Measurements from ENCODE around the gene ZNF331.

ZNF331 gene

DNA sequence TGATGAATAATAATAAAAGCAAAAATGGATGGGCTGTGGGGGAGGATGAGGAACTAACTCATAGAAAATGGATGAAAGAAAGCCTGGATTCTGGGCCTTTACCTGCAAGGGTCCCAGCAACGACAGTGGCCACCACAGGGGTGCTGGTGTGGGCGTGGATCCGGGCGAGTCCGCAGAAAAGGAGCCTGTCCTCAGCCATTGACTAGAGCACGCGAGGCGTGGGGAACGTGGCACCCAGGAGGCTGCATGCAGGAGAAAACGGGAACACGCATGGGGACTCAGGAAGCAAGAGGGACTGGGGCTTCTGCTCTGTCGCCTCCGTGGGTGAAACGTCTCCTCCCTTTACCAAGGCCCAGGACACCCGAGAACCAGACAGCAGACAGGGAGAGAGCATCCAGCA lies 68.1 kb downstream of the ZNF331 start:
- TF ChIP-seq CREB1 (IDR thresholded peaks at IDR 0.05; ENCODE audit: low read depth): no peak
- no peak for TF ChIP-seq NFIC (IDR thresholded peaks at IDR 0.05)
- no peak for TF ChIP-seq TCF12 (IDR thresholded peaks at IDR 0.05; ENCODE audit: low read depth)
- TF ChIP-seq, protein P1, sequence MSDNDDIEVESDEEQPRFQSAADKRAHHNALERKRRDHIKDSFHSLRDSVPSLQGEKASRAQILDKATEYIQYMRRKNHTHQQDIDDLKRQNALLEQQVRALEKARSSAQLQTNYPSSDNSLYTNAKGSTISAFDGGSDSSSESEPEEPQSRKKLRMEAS (IDR thresholded peaks at IDR 0.05): no peak
- no peak for TF ChIP-seq ZBTB7A (IDR thresholded peaks at IDR 0.05; ENCODE audit: low read depth)
- TF ChIP-seq FOXM1 (IDR thresholded peaks at IDR 0.05; ENCODE audit: borderline replicate concordance, low read depth): no peak
- TF ChIP-seq TEAD4 (IDR thresholded peaks at IDR 0.05): no peak
- TF ChIP-seq, protein P2, sequence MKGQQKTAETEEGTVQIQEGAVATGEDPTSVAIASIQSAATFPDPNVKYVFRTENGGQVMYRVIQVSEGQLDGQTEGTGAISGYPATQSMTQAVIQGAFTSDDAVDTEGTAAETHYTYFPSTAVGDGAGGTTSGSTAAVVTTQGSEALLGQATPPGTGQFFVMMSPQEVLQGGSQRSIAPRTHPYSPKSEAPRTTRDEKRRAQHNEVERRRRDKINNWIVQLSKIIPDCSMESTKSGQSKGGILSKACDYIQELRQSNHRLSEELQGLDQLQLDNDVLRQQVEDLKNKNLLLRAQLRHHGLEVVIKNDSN (IDR thresholded peaks at IDR 0.05): no peak
- TF ChIP-seq TAF1 (IDR thresholded peaks at IDR 0.05; ENCODE audit: low read depth): no peak
- no peak for TF ChIP-seq EP300 (IDR thresholded peaks at IDR 0.05; ENCODE audit: borderline replicate concordance)
- TF ChIP-seq CEBPB (IDR thresholded peaks at IDR 0.05): no peak
- TF ChIP-seq, protein P3, sequence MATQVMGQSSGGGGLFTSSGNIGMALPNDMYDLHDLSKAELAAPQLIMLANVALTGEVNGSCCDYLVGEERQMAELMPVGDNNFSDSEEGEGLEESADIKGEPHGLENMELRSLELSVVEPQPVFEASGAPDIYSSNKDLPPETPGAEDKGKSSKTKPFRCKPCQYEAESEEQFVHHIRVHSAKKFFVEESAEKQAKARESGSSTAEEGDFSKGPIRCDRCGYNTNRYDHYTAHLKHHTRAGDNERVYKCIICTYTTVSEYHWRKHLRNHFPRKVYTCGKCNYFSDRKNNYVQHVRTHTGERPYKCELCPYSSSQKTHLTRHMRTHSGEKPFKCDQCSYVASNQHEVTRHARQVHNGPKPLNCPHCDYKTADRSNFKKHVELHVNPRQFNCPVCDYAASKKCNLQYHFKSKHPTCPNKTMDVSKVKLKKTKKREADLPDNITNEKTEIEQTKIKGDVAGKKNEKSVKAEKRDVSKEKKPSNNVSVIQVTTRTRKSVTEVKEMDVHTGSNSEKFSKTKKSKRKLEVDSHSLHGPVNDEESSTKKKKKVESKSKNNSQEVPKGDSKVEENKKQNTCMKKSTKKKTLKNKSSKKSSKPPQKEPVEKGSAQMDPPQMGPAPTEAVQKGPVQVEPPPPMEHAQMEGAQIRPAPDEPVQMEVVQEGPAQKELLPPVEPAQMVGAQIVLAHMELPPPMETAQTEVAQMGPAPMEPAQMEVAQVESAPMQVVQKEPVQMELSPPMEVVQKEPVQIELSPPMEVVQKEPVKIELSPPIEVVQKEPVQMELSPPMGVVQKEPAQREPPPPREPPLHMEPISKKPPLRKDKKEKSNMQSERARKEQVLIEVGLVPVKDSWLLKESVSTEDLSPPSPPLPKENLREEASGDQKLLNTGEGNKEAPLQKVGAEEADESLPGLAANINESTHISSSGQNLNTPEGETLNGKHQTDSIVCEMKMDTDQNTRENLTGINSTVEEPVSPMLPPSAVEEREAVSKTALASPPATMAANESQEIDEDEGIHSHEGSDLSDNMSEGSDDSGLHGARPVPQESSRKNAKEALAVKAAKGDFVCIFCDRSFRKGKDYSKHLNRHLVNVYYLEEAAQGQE (IDR thresholded peaks at IDR 0.05; ENCODE audit: low read depth): no peak
- TF ChIP-seq RAD21 (IDR thresholded peaks at IDR 0.05; ENCODE audit: low read depth): no peak
- TF ChIP-seq YY1 (IDR thresholded peaks at IDR 0.05; ENCODE audit: low read depth): no peak
- TF ChIP-seq EGR1 (IDR thresholded peaks at IDR 0.05): no peak

DNA sequence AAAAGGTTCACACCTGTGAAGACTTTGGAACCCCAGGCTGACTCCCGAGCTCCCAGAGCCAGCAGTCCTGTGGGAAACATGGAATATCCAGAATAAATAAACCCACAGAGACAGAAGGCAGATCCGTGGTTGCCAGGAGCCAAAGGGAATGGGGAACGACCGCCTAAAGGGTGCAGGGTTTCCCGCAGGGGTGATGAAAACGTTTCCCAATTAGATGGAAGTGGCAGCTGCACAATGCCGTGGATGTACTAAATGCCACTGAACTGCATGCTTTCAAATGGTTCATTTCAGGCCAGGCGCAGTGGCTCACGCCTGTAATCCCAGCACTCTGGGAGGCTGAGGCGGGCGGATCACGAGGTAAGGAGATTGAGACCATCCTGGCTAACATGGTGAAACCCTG lies 70.4 kb downstream of the ZNF331 start:
- TF ChIP-seq EP300 (IDR thresholded peaks at IDR 0.05; ENCODE audit: borderline replicate concordance): no peak
- no peak for TF ChIP-seq ZBTB7A (IDR thresholded peaks at IDR 0.05; ENCODE audit: low read depth)
- no peak for TF ChIP-seq RAD21 (IDR thresholded peaks at IDR 0.05; ENCODE audit: low read depth)
- no peak for TF ChIP-seq CEBPB (IDR thresholded peaks at IDR 0.05)
- TF ChIP-seq, protein P1 (IDR thresholded peaks at IDR 0.05): no peak
- TF ChIP-seq NFIC (IDR thresholded peaks at IDR 0.05): no peak
- no peak for TF ChIP-seq FOXM1 (IDR thresholded peaks at IDR 0.05; ENCODE audit: borderline replicate concordance, low read depth)
- TF ChIP-seq TCF12 (IDR thresholded peaks at IDR 0.05; ENCODE audit: low read depth): no peak
- TF ChIP-seq, protein P2 (IDR thresholded peaks at IDR 0.05): no peak
- no peak for TF ChIP-seq TEAD4 (IDR thresholded peaks at IDR 0.05)
- no peak for TF ChIP-seq CREB1 (IDR thresholded peaks at IDR 0.05; ENCODE audit: low read depth)
- TF ChIP-seq YY1 (IDR thresholded peaks at IDR 0.05; ENCODE audit: low read depth): no peak
- no peak for TF ChIP-seq TAF1 (IDR thresholded peaks at IDR 0.05; ENCODE audit: low read depth)
- TF ChIP-seq EGR1 (IDR thresholded peaks at IDR 0.05): no peak
- TF ChIP-seq, protein P3 (IDR thresholded peaks at IDR 0.05; ENCODE audit: low read depth): no peak

DNA sequence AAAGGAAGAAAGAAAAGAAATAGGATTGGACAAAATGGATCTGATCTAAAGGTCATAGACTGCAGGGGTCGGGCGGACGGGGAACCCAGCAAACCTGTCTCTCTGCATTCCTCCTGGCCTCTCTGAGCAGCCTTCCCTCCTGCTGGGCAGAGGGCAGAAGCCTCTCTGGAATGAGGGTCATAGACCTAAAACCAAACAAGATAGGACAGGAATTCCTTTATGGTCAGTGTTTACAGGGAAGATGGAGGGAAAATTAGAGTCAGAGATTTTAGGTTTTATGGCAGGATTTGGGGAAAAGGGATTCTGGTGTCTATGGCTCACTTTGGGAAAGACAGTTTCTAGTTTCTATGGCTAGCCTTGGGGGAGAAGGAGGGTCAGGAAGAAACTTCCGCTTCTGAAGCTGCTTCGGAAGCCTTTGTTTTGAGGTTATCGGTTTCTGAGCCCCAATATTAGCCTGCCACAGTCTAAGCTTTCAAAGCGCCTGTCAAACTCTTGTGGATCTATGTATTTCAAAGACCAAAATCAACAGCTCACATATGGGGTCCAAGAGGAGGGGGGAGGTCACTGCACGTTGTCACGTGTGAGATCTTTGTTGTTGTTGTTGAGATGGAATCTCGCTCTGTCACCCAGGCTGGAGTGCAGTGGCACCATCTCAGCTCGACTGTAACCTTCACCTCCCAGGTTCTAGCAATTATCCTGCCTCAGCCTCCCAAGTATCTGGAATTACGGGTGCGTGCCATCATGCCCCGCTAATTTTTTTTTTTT lies 75.0 kb downstream of the ZNF331 start:
- no peak for TF ChIP-seq NFIC (IDR thresholded peaks at IDR 0.05)
- TF ChIP-seq CREB1 (IDR thresholded peaks at IDR 0.05; ENCODE audit: low read depth): no peak
- TF ChIP-seq FOXM1 (IDR thresholded peaks at IDR 0.05; ENCODE audit: borderline replicate concordance, low read depth): no peak
- TF ChIP-seq, protein P2 (IDR thresholded peaks at IDR 0.05): no peak
- TF ChIP-seq, protein P1 (IDR thresholded peaks at IDR 0.05): no peak
- no peak for TF ChIP-seq EP300 (IDR thresholded peaks at IDR 0.05; ENCODE audit: borderline replicate concordance)
- peak; percentile 53; the same call in 1 of the 2 replicates for TF ChIP-seq TEAD4 (IDR thresholded peaks at IDR 0.05)

DNA sequence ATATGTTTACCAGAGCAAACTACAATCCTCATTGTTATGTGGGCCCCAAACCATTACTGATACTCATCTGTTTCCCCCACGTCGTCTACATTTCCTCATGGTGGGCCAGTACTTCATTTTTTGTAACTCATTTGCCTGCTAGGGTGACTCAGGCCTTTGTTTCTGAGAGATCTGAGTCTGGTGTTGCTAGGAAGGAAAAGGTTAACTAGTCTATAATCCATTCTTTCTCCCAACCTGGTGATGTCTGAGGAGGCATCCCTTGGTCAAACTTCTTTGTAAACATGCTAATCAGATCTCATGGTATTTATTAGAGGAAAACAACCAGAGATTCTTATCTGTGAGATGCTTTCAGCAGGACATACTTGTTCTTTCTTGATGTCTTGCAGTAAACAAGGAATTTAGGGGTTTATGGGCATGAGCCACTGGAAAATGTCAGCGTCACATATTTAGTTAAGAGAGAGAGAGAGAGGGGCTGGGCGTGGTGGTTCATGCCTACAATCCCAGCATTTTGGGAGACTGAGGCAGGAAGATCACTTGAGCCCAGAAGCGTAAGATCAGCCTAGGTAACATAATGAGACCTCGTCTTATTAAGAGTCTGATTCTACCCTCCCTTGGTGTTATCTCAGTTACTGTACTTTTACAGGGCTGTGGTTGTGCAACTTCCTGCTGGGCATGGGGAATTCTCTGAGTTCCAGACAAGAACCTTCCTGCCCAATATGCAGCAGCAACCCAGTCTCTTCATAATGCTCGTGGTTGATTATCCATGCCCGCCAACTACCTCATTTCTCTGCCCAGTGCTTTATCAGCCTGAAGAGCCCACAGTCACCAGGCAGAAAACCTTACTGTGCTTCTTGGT lies 84.2 kb downstream of the ZNF331 start:
- TF ChIP-seq, protein P1 (IDR thresholded peaks at IDR 0.05): no peak
- no peak for TF ChIP-seq TCF12 (IDR thresholded peaks at IDR 0.05; ENCODE audit: low read depth)
- TF ChIP-seq TEAD4 (IDR thresholded peaks at IDR 0.05): no peak
- TF ChIP-seq TAF1 (IDR thresholded peaks at IDR 0.05; ENCODE audit: low read depth): no peak
- no peak for TF ChIP-seq FOXM1 (IDR thresholded peaks at IDR 0.05; ENCODE audit: borderline replicate concordance, low read depth)
- no peak for TF ChIP-seq YY1 (IDR thresholded peaks at IDR 0.05; ENCODE audit: low read depth)
- no peak for TF ChIP-seq RAD21 (IDR thresholded peaks at IDR 0.05; ENCODE audit: low read depth)
- TF ChIP-seq, protein P2 (IDR thresholded peaks at IDR 0.05): no peak
- no peak for TF ChIP-seq EP300 (IDR thresholded peaks at IDR 0.05; ENCODE audit: borderline replicate concordance)
- TF ChIP-seq EGR1 (IDR thresholded peaks at IDR 0.05): no peak
- no peak for TF ChIP-seq NFIC (IDR thresholded peaks at IDR 0.05)
